NCI-H2227 (cell line): Measurements from ENCODE around the gene SLC7A4.
"Not testable (repeated sequence)": the region's sequence is repeated elsewhere in the genome, so short reads cannot be mapped to it uniquely, and the experiment has no call there.

Experiments
- DNase-seq: peaks from one replicate; lab custom pipeline; 2025; ENCODE audit not compliant: unreplicated experiment; lab: John Stamatoyannopoulos, UW

Gene SLC7A4, protein sequence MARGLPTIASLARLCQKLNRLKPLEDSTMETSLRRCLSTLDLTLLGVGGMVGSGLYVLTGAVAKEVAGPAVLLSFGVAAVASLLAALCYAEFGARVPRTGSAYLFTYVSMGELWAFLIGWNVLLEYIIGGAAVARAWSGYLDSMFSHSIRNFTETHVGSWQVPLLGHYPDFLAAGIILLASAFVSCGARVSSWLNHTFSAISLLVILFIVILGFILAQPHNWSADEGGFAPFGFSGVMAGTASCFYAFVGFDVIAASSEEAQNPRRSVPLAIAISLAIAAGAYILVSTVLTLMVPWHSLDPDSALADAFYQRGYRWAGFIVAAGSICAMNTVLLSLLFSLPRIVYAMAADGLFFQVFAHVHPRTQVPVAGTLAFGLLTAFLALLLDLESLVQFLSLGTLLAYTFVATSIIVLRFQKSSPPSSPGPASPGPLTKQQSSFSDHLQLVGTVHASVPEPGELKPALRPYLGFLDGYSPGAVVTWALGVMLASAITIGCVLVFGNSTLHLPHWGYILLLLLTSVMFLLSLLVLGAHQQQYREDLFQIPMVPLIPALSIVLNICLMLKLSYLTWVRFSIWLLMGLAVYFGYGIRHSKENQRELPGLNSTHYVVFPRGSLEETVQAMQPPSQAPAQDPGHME

DNA sequence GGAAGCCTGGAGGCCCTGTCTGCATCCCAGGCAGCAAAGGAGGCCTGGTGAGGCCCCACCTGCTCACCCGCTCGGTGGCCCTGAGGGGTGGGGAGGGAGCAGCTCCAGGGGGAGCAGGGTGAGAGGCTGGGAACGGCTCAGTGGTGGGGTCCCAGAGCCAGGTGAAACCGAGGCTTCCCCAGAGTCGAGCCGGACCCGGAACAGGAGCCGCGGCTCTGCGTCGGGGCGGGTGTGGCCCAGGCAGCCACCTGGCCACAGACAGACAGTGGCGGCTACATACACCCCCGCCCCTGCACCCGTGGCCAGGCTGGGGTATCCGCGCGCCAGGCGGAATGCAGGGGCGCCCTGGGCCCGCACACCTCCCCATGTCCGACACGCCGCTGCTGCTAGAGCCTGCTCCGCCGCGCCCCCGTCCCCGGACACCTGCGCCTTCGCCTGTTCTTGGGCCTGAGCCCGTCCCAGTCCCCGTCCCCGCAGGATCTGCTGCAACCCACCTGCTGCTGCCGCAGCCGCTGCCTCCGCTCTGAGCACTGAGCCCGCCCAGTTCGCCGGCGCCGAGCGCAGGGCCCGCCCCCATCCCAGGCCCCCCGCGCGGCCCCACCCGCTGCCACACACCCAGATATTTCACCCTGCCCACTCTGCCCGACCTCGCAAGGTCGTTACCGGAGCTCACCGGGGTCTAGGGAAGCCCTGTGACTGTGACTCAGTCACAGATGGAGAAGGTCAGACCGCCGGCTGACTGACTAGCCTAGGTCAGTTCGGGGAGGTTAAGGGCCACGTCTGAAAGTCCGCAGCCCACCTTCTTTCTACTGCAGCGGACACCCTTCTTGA, at the start of gene SLC7A4:
TSS of gene SLC7A4 (minus strand) at position 525 of the 831 bp plus-strand sequence. CDS start 749 bp downstream, outside the sequence.
- DNase-seq: peak; percentile 59

DNA sequence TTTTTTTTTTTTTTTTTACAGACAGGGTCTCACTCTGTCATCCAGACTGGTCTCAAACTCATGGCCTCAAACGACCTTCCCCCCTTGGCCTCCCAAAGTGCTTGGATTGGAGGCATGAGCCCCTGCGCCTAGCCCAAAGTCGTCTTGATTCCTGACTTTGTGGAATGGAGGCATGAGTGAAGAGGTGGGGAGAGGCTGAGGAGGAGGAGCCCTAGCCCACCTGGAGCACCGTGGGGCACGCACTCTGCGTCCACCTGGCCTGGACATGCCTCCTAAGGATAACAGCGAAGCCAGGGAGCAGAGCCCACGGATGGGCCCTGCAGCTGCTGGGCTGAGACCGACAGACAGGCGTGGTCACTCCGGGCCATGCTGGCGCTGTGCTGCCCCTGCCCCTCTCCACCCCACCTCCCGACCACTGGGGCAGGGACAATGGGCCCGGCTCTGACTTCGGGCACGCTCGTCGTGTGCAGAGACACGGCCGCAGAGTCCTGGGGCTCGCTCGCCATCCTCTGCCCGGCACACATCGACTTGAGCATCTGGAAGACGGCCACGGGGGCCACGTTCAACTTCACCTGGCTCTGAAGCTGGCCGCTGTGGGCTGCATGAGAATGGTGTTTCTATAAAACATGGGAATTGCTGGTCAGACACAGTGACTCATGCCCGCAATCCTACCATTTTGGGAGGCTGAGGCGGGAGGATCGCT, 48.2 kb upstream of the SLC7A4 start:
- no peak for DNase-seq

DNA sequence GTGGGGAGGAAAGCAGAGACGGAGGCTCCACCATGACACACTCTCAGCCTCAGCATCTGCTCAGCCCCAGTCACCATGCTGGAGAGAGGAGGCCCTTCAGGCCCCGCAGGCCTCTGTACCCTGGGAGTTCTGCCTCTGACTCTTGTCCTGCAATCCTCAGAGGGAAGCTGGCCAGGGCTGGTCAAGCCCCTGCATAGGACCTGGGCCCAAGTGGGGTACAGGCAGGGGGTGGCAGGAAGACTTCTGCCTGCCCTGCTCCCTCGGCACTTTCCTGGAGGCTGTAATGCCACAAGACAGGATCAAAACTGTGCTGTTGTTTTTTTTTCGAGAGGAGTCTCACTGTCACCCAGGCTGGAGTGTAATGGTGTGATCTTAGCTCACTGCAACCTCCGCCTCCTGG, 47.1 kb upstream of the SLC7A4 start:
- DNase-seq: no peak

DNA sequence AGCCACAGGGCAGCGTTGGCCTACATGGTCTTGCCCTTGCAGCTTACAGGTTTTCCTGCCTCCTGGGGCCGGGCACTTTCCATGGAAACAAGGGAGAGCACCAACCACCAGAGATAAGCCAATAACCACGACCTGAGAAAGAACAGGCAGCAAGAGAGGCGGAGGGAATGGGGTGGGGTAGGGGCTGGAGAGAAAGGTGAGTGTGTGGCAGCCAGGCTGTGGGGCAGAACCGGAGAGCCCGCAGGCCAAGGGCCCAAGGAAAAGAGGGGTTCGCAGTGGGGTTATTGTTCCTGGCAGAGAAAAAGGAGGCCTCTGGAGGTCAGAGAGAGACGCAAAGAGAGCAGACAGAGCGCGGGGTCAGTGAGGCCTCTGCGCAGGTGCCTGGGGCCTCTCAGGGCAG, 46.6 kb upstream of the SLC7A4 start:
- no peak for DNase-seq

DNA sequence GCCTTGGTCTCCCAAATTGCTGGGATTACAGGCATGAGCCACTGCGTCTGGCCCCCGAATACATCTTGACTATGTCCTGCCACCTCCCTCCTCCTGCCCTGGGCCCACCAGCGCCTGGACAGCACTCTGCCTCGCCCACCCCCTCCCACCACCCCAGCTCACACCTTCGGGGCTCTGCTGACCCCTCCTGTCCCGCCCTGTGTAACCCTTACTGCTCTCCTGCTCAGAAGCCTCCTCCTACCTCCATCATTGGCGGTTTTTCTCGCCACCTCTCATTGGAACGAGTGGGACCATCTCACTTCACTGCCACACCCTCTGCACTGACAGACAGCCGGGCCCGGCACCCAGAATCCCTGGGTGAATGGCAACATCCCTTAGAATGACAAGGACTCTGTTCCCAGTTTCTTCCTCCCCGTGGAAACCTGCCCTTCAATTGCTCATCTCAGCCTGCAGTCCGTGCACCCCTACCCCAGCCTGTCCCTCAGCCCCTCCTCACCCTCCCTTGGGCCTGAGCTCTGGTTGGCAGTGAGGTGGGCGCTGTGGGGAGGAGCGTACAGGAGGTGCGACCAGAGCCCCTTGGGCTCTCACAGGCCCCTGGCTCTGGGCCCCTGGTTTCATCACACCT, 45.6 kb upstream of the SLC7A4 start:
- no peak for DNase-seq

- DNase-seq: no peak
Measured at GRCh38 chr22:21076912-21077625, 44.7 kb upstream of the SLC7A4 start.

DNA sequence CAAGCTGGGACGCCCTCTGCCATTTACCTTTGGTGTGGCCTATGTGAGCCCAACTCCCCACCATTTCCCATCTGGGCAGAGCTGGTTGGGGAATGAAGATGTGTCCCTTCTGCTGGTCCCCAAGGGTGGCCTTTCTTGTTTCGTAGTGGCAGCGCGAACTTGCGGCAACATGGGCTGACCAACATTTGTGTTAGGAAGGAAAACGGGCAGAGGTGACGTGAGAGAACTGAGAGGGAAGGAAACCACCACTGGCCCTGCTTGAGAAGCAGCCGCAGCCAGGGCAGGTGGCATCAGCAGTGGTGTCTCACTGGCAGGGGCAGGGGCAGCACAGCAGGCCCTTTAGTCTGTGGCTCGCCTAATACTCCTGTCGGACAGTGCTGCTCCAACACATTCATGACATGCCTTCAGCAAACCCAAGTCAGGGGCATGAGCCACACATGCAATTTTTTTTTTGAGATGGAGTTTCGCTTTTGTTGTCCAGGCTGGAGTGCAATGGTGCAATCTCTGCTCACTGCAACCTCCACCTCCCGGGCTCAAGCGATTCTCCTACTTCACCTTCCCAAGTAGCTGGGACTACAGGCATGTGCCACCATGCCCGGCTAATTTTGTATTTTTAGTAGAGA, 43.3 kb upstream of the SLC7A4 start:
- DNase-seq: no peak

GRCh38 chr22:21074102-21074715, 41.8 kb upstream of the SLC7A4 start:
- DNase-seq: no peak

DNA sequence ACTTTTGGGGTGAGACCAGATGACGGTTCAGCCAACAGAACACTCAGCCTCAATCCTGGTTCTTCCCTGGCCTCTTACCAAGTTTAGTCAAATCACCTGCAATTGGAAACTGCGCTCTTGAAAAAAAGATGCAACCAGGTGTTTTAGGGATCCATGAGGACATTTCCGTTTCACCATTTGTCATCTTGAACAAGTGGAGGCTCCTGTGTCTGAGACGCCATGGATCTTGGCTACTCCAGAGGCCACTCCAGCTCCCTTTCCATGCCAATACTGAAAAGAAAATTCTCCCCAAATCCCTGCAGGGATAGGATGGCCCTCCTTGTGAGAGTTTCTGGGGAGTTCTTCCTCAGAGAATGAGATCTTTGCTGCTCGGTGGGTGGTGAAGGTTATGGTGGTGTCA, 41.1 kb upstream of the SLC7A4 start:
- no peak for DNase-seq

GRCh38 chr22:21073023-21073422, 40.7 kb upstream of the SLC7A4 start:
- no peak for DNase-seq

DNA sequence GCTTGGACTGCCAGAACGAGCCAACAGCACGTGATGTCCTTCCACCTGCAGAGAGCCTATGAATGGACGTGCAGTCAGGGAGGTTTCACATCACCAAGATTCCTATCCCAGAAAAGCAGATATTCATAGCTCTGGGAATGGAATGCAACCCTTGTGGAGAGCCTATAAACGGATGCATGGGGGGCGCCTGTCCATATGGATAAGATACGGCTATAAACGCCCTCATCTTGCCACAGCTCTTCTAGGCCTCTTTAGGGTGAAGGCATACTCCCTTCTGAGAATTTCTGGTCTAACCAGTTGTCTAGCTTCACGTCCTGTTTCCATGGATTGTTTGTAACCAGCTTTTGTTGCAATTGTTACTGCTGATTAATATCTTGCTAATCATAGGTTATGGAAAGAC, 39.4 kb upstream of the SLC7A4 start:
- DNase-seq: not testable (repeated sequence)

GRCh38 chr22:21070690-21071615, 38.6 kb upstream of the SLC7A4 start:
- no peak for DNase-seq

DNA sequence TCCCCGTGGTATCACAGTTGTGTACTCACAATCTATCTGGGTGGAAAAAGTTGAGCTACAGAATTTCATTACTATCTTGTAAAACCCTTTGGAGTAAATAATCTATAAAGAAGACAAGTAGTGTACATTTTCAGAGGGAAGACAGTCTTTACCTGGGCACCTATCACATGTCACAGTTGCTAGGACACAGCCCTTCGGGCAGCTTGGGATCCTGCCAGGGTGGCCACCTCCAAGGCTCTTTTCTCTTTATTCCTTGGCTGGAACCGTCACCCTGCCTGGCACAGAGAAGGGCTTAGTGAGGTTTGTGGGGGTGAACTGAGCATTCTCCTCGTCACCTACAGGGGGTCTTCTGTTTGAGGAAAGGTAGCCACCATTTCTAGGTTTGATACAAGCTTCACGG, 37.0 kb upstream of the SLC7A4 start:
- DNase-seq: no peak

- no peak for DNase-seq
Measured at GRCh38 chr22:21068681-21069276, 36.4 kb upstream of the SLC7A4 start.

DNA sequence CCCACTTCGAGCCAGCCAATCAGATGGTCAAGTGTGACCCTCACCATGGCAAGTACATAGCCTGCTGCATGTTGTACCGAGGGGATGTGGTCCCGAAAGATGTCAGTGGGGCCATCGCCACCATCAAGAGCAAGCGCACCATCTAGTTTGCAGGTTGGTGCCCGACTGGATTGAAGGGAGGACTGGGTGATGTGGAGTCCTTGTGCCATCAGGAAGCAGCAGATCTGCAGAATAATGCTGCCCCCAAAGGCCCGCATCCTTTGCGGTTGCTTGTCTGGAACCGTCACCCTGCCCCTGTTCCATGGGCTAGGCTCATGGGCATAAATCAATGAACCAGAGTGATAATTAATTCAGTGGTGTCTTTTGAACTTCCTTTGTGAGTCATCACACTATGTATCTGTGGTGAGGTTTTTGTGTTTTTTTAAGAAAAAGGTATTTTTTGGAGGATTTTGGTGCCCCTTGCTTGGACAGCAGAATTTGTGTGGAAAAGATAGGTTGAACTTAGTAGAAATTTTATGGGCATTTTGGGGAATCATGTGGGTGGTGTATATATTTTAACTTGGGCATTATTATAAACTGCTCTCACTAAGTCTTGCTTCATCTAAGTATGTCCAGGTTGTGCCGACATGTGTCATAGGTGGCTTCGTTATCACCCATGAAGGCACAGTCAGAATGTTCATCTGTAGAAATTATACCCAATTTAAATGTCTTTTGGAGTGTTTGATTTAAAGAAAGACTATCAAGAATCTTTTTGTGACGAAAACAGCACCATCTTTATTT, 35.7 kb upstream of the SLC7A4 start:
- no peak for DNase-seq

GRCh38 chr22:21067075-21067900, 34.9 kb upstream of the SLC7A4 start:
- DNase-seq: no peak
